ENCODE results near the gene NDUFA7. TPM values are rescaled to one million over a fixed set of nuclear protein-coding genes. Genes with fewer than 3 reads are reported as not detected.
"Not testable (repeated sequence)": the region's sequence is repeated elsewhere in the genome, so short reads cannot be mapped to it uniquely, and the experiment has no call there.

The NDUFA7 gene
- total and polyA plus RNA-seq, 4 donors, result 22.3 to 92.6 (median 58.3) TPM

DNA sequence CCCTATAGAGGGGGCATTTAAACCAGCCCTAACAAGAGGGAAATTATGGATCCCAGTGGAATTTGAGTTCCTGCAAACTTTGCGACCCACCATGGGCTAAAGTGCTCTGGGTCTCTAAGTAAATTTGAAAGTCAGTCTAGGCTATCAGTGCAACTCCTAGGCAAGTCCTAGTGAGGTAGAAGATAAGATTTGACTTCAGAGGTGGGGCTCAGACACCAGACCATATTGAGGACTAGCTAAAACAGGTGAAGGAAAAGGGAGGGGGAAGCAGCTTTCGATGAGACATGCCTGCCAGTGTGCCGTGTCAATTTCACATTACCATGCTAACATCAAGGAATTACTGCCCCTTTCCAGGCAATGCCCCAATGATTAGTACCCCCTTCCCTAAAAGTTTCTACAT lies 51.5 kb downstream of the NDUFA7 start:
- no peak overlapping the region for H3K4me3 ChIP-seq (ENCODE audit: low read depth, low read length)
- 100% methylated on average over 2 of the region's 3 CpGs for WGBS (ENCODE audit: insufficient coverage)

DNA sequence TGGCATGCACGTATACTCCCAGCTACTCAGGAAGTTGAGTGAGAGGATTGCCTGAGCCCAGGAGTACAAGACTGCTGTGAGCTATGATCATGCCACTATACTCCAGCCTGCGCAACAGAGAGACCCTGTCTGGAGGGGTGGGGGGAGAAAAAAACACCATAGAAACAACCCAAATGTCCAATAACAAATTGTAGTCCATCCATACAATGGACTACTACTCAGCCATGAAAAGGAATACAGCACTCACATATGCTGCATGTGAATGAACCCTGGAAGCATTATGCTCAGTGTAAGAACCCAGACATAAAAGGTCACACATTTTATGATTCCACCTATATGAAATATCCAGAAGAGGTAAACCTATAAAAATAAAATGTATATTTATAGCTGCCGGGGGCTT lies 55.3 kb downstream of the NDUFA7 start:
- Histone ChIP-seq H3K27ac (ENCODE audit: low read depth, low read length) (no peak overlapping the region), H3K4me1 (ENCODE audit: control insufficient read depth, insufficient read depth, low read length) (peaks cover 11% of the 10 kb centered on the region), H3K27me3 (ENCODE audit: control insufficient read depth, insufficient read depth, low read length) (no peaks in the 10 kb centered on the region), H3K9me3 (ENCODE audit: control insufficient read depth, insufficient read depth, low read length) (no peaks in the 10 kb centered on the region), H3K36me3 (ENCODE audit: control insufficient read depth, insufficient read depth, low read length) (peaks cover 24% of the 10 kb centered on the region), H3K4me3 (ENCODE audit: low read depth, low read length) (no peak overlapping the region)
- 79% methylated on average over 2 of the region's 3 CpGs for WGBS (ENCODE audit: insufficient coverage)
- no peak for DNase-seq (ENCODE audit: low read depth in 4 of 6, low spot score in 6 of 6)

More for the DNA sequence above, 51.5 kb downstream of the NDUFA7 start:
- Histone ChIP-seq H3K9me3 (ENCODE audit: control insufficient read depth, insufficient read depth, low read length) (no peaks in the 10 kb centered on the region), H3K27me3 (ENCODE audit: control insufficient read depth, insufficient read depth, low read length) (no peaks in the 10 kb centered on the region), H3K27ac (ENCODE audit: low read depth, low read length) (no peak overlapping the region), H3K4me1 (ENCODE audit: control insufficient read depth, insufficient read depth, low read length) (peaks cover 11% of the 10 kb centered on the region), H3K36me3 (ENCODE audit: control insufficient read depth, insufficient read depth, low read length) (no peaks in the 10 kb centered on the region)
- no peak for DNase-seq (ENCODE audit: low read depth in 4 of 6, low spot score in 6 of 6)

GRCh38 chr19:8264248-8264647 lies 56.9 kb downstream of the NDUFA7 start:
- peaks cover 35% of the 10 kb centered on the region for H3K36me3 ChIP-seq (ENCODE audit: control insufficient read depth, insufficient read depth, low read length)
- H3K4me3 ChIP-seq (ENCODE audit: low read depth, low read length); H3K4me1 ChIP-seq (ENCODE audit: control insufficient read depth, insufficient read depth, low read length); H3K27me3 ChIP-seq (ENCODE audit: control insufficient read depth, insufficient read depth, low read length); H3K9me3 ChIP-seq (ENCODE audit: control insufficient read depth, insufficient read depth, low read length); H3K27ac ChIP-seq (ENCODE audit: low read depth, low read length); DNase-seq (ENCODE audit: low read depth in 4 of 6, low spot score in 6 of 6): not testable (repeated sequence)
- 80% methylated on average over 1 of the region's 4 CpGs for WGBS (ENCODE audit: insufficient coverage)

DNA sequence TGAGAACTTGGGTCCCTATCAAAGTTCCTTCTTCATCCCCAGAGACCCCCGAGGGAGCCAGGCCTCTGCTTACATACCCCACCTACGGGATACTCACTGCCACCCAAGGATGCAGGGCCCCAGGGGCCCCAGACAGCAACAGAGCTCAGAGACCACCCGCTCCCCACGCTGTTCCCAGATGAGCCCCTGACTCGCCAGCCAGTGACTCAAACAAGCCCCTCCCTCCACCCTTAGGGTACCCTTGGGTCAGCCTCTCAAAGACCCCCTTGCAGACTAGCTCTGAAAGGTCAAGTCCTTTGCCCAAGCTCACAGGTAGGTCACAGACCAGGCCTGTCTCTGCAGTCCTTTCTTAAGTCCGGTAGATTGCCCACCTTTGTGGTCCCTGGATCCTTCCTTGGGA lies 58.7 kb downstream of the NDUFA7 start:
- 91% methylated on average over 5 of the region's 6 CpGs for WGBS (ENCODE audit: insufficient coverage)
- Histone ChIP-seq H3K36me3 (ENCODE audit: control insufficient read depth, insufficient read depth, low read length) (peaks cover 52% of the 10 kb centered on the region), H3K4me3 (ENCODE audit: low read depth, low read length) (no peak overlapping the region)

DNA sequence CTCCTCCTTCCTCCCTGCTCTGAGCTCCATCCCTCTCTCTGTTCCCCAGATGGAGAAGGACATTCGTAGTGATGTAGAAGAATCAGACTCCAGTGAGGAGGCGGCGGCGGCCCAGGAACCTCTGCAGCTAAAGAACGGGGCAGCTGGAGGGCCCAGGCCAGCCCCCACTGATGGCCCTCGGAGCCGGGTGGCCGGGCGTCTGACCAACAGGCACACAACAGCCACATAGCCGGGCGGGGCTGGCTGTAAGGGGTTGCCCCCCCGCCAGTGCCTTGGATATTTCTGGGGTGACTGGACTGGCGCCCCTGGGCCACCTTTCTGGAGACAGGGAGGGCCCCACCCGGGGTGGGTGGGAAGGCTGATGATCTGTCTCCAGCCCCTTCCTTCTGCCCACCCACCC lies 59.3 kb downstream of the NDUFA7 start:
- Histone ChIP-seq H3K36me3 (ENCODE audit: control insufficient read depth, insufficient read depth, low read length) (peaks cover 58% of the 10 kb centered on the region), H3K27ac (ENCODE audit: low read depth, low read length) (no peak overlapping the region), H3K9me3 (ENCODE audit: control insufficient read depth, insufficient read depth, low read length) (no peaks in the 10 kb centered on the region), H3K27me3 (ENCODE audit: control insufficient read depth, insufficient read depth, low read length) (no peaks in the 10 kb centered on the region), H3K4me3 (ENCODE audit: low read depth, low read length) (no peak overlapping the region), H3K4me1 (ENCODE audit: control insufficient read depth, insufficient read depth, low read length) (no peaks in the 10 kb centered on the region)
- no peak for DNase-seq (ENCODE audit: low read depth in 4 of 6, low spot score in 6 of 6)
- 85% methylated on average over 12 of the region's 14 CpGs for WGBS (ENCODE audit: insufficient coverage)

More for the DNA sequence above, 58.7 kb downstream of the NDUFA7 start:
- no peaks in the 10 kb centered on the region for H3K9me3 ChIP-seq (ENCODE audit: control insufficient read depth, insufficient read depth, low read length)
- H3K27ac ChIP-seq (ENCODE audit: low read depth, low read length), result no peak overlapping the region
- no peaks in the 10 kb centered on the region for H3K4me1 ChIP-seq (ENCODE audit: control insufficient read depth, insufficient read depth, low read length)
- no peaks in the 10 kb centered on the region for H3K27me3 ChIP-seq (ENCODE audit: control insufficient read depth, insufficient read depth, low read length)
- DNase-seq (ENCODE audit: low read depth in 4 of 6, low spot score in 6 of 6), result no peak

- Histone ChIP-seq H3K27me3 (ENCODE audit: control insufficient read depth, insufficient read depth, low read length) (no peaks in the 10 kb centered on the region), H3K4me3 (ENCODE audit: low read depth, low read length) (no peak overlapping the region), H3K4me1 (ENCODE audit: control insufficient read depth, insufficient read depth, low read length) (no peaks in the 10 kb centered on the region), H3K9me3 (ENCODE audit: control insufficient read depth, insufficient read depth, low read length) (no peaks in the 10 kb centered on the region), H3K27ac (ENCODE audit: low read depth, low read length) (no peak overlapping the region), H3K36me3 (ENCODE audit: control insufficient read depth, insufficient read depth, low read length) (peaks cover 63% of the 10 kb centered on the region)
- WGBS (ENCODE audit: insufficient coverage), result 97% methylated on average over 7 of the region's 9 CpGs
- no peak for DNase-seq (ENCODE audit: low read depth in 4 of 6, low spot score in 6 of 6)
These were observed 59.8 kb downstream of the NDUFA7 start for GRCh38 chr19:8261347-8261746.

Other genes with a start within 250 kb of the NDUFA7 start
- gene FBN3, start 171.8 kb downstream of the NDUFA7 start, total RNA-seq, result 1 to 10 TPM; 7.5 to 9.0 TPM
- 10 to 100 TPM; 20.0 to 31.7 TPM for gene FBN3, start 171.8 kb downstream of the NDUFA7 start, polyA plus RNA-seq (ENCODE audit: insufficient read length in 2 of 2)
- gene CERS4, start 112.0 kb downstream of the NDUFA7 start, total RNA-seq, result 10 to 100 TPM; 40.8 to 46.1 TPM
- gene CERS4, start 112.0 kb downstream of the NDUFA7 start, polyA plus RNA-seq (ENCODE audit: insufficient read length in 2 of 2), result 10 to 100 TPM; 50.6 to 62.2 TPM
- gene CD320, start 13.0 kb downstream of the NDUFA7 start, total RNA-seq, result 10 to 100 TPM; 15.5 to 33.1 TPM
- gene CD320, start 13.0 kb downstream of the NDUFA7 start, polyA plus RNA-seq (ENCODE audit: insufficient read length in 2 of 2), result 10 to 100 TPM; 68.0 to 69.4 TPM
- 100 to 1,000 TPM; 247 to 923 TPM for gene RPS28, start 121 bp upstream of the NDUFA7 start, total RNA-seq
- gene RPS28, start 121 bp upstream of the NDUFA7 start, polyA plus RNA-seq (ENCODE audit: insufficient read length in 2 of 2), result 100 to 1,000 TPM; 344 to 361 TPM
- gene KANK3, start 21.9 kb upstream of the NDUFA7 start, total RNA-seq, result 10 to 100 TPM in 1 of 2 donors, 1 to 10 TPM in 1; 4.3 to 13.7 TPM
- 10 to 100 TPM; 11.7 to 14.4 TPM for gene KANK3, start 21.9 kb upstream of the NDUFA7 start, polyA plus RNA-seq (ENCODE audit: insufficient read length in 2 of 2)
- gene ANGPTL4, start 42.8 kb upstream of the NDUFA7 start, total RNA-seq, result 1 to 10 TPM; 2.1 to 3.6 TPM
- 10 to 100 TPM in 1 of 2 donors, 1 to 10 TPM in 1; 8.9 to 11.8 TPM for gene ANGPTL4, start 42.8 kb upstream of the NDUFA7 start, polyA plus RNA-seq (ENCODE audit: insufficient read length in 2 of 2)
- gene RAB11B, start 69.0 kb upstream of the NDUFA7 start, total RNA-seq, result 100 to 1,000 TPM in 1 of 2 donors, 10 to 100 TPM in 1; 34.1 to 172 TPM
- gene RAB11B, start 69.0 kb upstream of the NDUFA7 start, polyA plus RNA-seq (ENCODE audit: insufficient read length in 2 of 2), result 100 to 1,000 TPM; 307 to 318 TPM
- gene MARCHF2, start 91.9 kb upstream of the NDUFA7 start, total RNA-seq, result 10 to 100 TPM; 44.1 to 54.2 TPM
- gene MARCHF2, start 91.9 kb upstream of the NDUFA7 start, polyA plus RNA-seq (ENCODE audit: insufficient read length in 2 of 2), result 10 to 100 TPM; 60.7 to 61.7 TPM
- gene HNRNPM, start 123.6 kb upstream of the NDUFA7 start, total RNA-seq, result 10 to 100 TPM; 54.8 to 69.2 TPM
- 100 to 1,000 TPM; 230 to 258 TPM for gene HNRNPM, start 123.6 kb upstream of the NDUFA7 start, polyA plus RNA-seq (ENCODE audit: insufficient read length in 2 of 2)
- gene PRAM1, start 181.3 kb upstream of the NDUFA7 start, total RNA-seq, result 1 to 10 TPM in 1 of 2 donors, under 1 TPM in 1; 0.94 to 1.6 TPM
- 1 to 10 TPM; 3.5 to 4.0 TPM for gene PRAM1, start 181.3 kb upstream of the NDUFA7 start, polyA plus RNA-seq (ENCODE audit: insufficient read length in 2 of 2)
- 1 to 10 TPM; 5.4 to 5.6 TPM for gene ZNF414, start 192.8 kb upstream of the NDUFA7 start, total RNA-seq
- 10 to 100 TPM; 36.7 to 51.0 TPM for gene ZNF414, start 192.8 kb upstream of the NDUFA7 start, polyA plus RNA-seq (ENCODE audit: insufficient read length in 2 of 2)

Measured in spinal cord (tissue), 10 donors.